AG04450 (cell line): Measurements from ENCODE around the gene ATRAID. TPM values are rescaled to one million over a fixed set of nuclear protein-coding genes. Genes with fewer than 3 reads are reported as not detected.
"Not testable (repeated sequence)": the region's sequence is repeated elsewhere in the genome, so short reads cannot be mapped to it uniquely, and the experiment has no call there.

ENCODE experiments used
- CTCF ChIA-PET: fragments of 300-600, 350-600 bp; formaldehyde crosslinking; extraction: SDS; loops from one replicate; lab custom pipeline; 2022; ENCODE audit warnings: antibody characterized with exemption, inconsistent platforms; lab: Charles Lee
- POLR2A ChIA-PET: fragments of 350-600 bp; formaldehyde crosslinking; extraction: SDS; loops from one replicate; lab custom pipeline; 2021; ENCODE audit warnings: antibody characterized with exemption, inconsistent platforms; lab: Yijun Ruan, JAX
- DNase-seq: peaks from one replicate; pipeline ENCODE4 v3.0.0-alpha.2; 2011; ENCODE audit warnings: low read depth, low spot score
- H3K27ac ChIP-seq: one replicate; pipeline ENCODE4 v1.5.1; 2012; ENCODE audit warnings: low read depth, low read length, control low read depth
- H3K27me3 ChIP-seq: one replicate; pipeline ENCODE4 v1.6.0; 2012; ENCODE audit warnings: low read length; ENCODE audit not compliant: control insufficient read depth, insufficient read depth
- H3K4me3 ChIP-seq: 2 replicates; pipeline ENCODE4 v1.5.1; 2011; ENCODE audit warnings: mild to moderate bottlenecking, low read depth, low read length, control low read depth
- H3K9me3 ChIP-seq: 2 replicates; pipeline ENCODE4 v1.5.1; 2012; ENCODE audit warnings: low read length; ENCODE audit not compliant: control insufficient read depth, insufficient read depth
- CTCF ChIP-seq: IDR thresholded peaks from 2 replicates; pipeline ENCODE4 v1.5.1; 2011; ENCODE audit warnings: low read depth, low read length, control low read depth, inconsistent platforms
- polyA plus RNA-seq: library from polyadenylated mRNA; depleted of rRNA; stranded (reverse); fragments of >200 nt; gene quantifications from 2 replicates; pipeline ENCODE4 v1.2.3, GENCODE V29; 2011

ATRAID gene
- polyA plus RNA-seq, 1 experiment = 219 TPM

- TF ChIP-seq CTCF = no peak
- POLR2A ChIA-PET = no interaction called here
- H3K4me3 ChIP-seq = no peak overlapping the region
- H3K9me3 ChIP-seq = no peaks in the 10 kb centered on the region; the same call in 1 of the 2 replicates
- DNase-seq = no peak
- H3K27me3 ChIP-seq = peaks cover 3% of the 10 kb centered on the region
- CTCF ChIA-PET = interaction anchor here (1.1 to 1.4 kb wide), 4 partner anchors 9 to 95 kb away, joined by 3 to 5 read pairs (median 4); no protein-coding TSS in a partner anchor
- H3K27ac ChIP-seq = no peak overlapping the region
Observed at GRCh38 chr2:27194538-27195354, 17.1 kb upstream of the ATRAID start.

- H3K27ac ChIP-seq, H3K9me3 ChIP-seq, DNase-seq, H3K4me3 ChIP-seq, POLR2A ChIA-PET, H3K27me3 ChIP-seq: not testable (repeated sequence)
- CTCF ChIA-PET = interaction anchor here (1.1 to 1.4 kb wide), 2 partner anchors 26 to 62 kb away, joined by 4 to 5 read pairs; no protein-coding TSS in a partner anchor
Observed at GRCh38 chr2:27195799-27196198, 16.0 kb upstream of the ATRAID start.

DNA sequence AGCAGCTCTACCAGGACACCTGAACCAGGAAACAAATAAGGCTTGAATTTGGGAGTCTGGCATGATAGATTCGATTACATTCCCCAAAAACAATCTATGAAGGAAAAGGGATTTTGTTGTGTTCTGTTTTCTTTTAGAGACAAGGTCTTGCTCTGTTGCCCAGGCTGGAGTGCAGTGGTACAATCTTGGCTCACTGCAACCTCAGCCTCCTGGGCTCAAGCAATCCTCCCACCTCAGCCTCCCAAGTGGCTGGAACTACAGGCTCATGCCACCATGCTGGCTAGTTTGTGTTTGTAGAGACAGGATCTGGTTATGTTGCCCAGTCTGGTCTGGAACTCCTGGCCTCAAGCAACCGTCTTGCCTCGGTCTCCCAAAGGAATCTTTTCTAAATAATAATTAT lies 13.8 kb upstream of the ATRAID start:
- H3K9me3 ChIP-seq, H3K4me3 ChIP-seq, H3K27me3 ChIP-seq, DNase-seq, H3K27ac ChIP-seq, POLR2A ChIA-PET: not testable (repeated sequence)
- CTCF ChIA-PET = interaction anchor here (1.3 kb wide), 1 partner anchor 28 kb away, joined by 3 read pairs; no protein-coding TSS in a partner anchor

GRCh38 chr2:27198627-27199026 lies 13.2 kb upstream of the ATRAID start:
- no peak for DNase-seq
- H3K27me3 ChIP-seq = peaks cover 3% of the 10 kb centered on the region
- no peak overlapping the region for H3K4me3 ChIP-seq
- ChIA-PET POLR2A (interaction anchor here (0.6 kb wide), 1 partner anchor 29 kb away, joined by 7 read pairs; no protein-coding TSS in a partner anchor), CTCF (interaction anchor here (0.6 to 1.3 kb wide), 4 partner anchors 29 to 109 kb away, joined by 3 to 10 read pairs (median 4); no protein-coding TSS in a partner anchor)
- no peak for TF ChIP-seq CTCF
- no peaks in the 10 kb centered on the region for H3K9me3 ChIP-seq
- H3K27ac ChIP-seq = no peak overlapping the region

DNA sequence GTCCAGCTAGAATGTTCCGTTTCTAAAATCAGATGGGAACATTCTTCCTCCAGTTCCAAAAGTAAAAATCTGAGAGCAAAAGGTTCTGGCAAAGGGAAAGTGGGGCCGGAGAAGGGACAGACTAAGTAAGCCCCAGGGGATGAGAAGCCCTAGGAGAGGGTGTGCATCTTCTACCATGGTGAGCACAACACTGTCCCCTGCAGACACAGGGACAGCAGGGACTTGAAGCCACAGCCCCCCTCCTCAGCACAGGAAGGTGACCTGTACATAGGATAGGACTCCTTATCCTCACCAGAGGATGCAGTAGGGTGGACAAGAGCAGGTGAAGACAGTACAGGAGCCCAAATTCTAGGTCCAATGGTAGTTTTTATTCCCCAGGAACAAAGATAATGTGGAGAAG lies 12.6 kb upstream of the ATRAID start:
- Histone ChIP-seq H3K9me3 (no peaks in the 10 kb centered on the region), H3K27ac (peak overlapping the region; percentile 11), H3K4me3 (no peak overlapping the region), H3K27me3 (peaks cover 3% of the 10 kb centered on the region)
- TF ChIP-seq CTCF = no peak
- POLR2A ChIA-PET = interaction anchor here (0.6 kb wide), 1 partner anchor 29 kb away, joined by 7 read pairs; no protein-coding TSS in a partner anchor
- no peak for DNase-seq
- CTCF ChIA-PET = interaction anchor here (0.6 to 1.3 kb wide), 4 partner anchors 29 to 109 kb away, joined by 3 to 10 read pairs (median 4); no protein-coding TSS in a partner anchor

- POLR2A ChIA-PET = no interaction called here
- no peaks in the 10 kb centered on the region for H3K9me3 ChIP-seq
- no peak overlapping the region for H3K4me3 ChIP-seq
- no peaks in the 10 kb centered on the region for H3K27me3 ChIP-seq
- no peak for TF ChIP-seq CTCF
- no peak for DNase-seq
- H3K27ac ChIP-seq = no peak overlapping the region
- CTCF ChIA-PET = interaction anchor here (0.6 kb wide), 1 partner anchor 14 kb away, joined by 5 read pairs; no protein-coding TSS in a partner anchor
Observed at GRCh38 chr2:27201675-27202074, 10.2 kb upstream of the ATRAID start.
